Heart left ventricle (tissue), 16 donors: Measurements from ENCODE around the gene MOXD1. TPM values are rescaled to one million over a fixed set of nuclear protein-coding genes. Genes with fewer than 3 reads are reported as not detected.

ENCODE experiments used
- ATAC-seq, 4 donors: fragments of 200-7000 bp; cut with Tn5 transposase; one replicate each; pipeline ENCODE4 v1.9.1; 2020 to 2022; ENCODE audit warnings: moderate library complexity in 4 of 4, mild to moderate bottlenecking in 3 of 4, moderate number of reproducible peaks in 1 of 4
- DNase-seq, 5 donors: peaks; one replicate each; pipeline ENCODE4 v3.0.0-alpha.2; 2020
- H3K27ac ChIP-seq, 12 donors: fragments of 200-600 bp; sonication (generic) in 4 of 12; one replicate each; pipeline versions ENCODE4 v1.5.0 to v1.8.0; 2016 to 2022; ENCODE audit warnings: mild to moderate bottlenecking in 2 of 12
- H3K27me3 ChIP-seq, 9 donors: fragments of 200-600 bp; sonication (generic) in 2 of 9; one replicate each; pipeline versions ENCODE4 v1.5.1 to v1.8.0; 2016 to 2022; ENCODE audit warnings: mild to moderate bottlenecking in 3 of 9
- H3K36me3 ChIP-seq, 9 donors: fragments of 200-600 bp; sonication (generic) in 2 of 9; one replicate each; pipeline versions ENCODE4 v1.5.0 to v1.8.0; 2018 to 2022; ENCODE audit warnings: mild to moderate bottlenecking in 2 of 9
- H3K4me1 ChIP-seq, 12 donors: fragments of 200-600 bp; sonication (generic) in 4 of 12; one replicate each; pipeline versions ENCODE4 v1.5.0 to v1.8.0; 2016 to 2022; ENCODE audit warnings: mild to moderate bottlenecking in 3 of 12
- H3K4me3 ChIP-seq, 12 donors: fragments of 200-600 bp; sonication (generic) in 4 of 12; one replicate each; pipeline versions ENCODE4 v1.5.0 to v1.8.0; 2017 to 2022; ENCODE audit warnings: mild to moderate bottlenecking in 9 of 12, moderate library complexity in 4 of 12
- H3K9me3 ChIP-seq, 12 donors: fragments of 200-600 bp; sonication (generic) in 4 of 12; one replicate each; pipeline versions ENCODE4 v1.5.0 to v1.8.0; 2016 to 2022; ENCODE audit warnings: mild to moderate bottlenecking in 1 of 12
- CTCF ChIP-seq, 12 donors: fragments of 200-600 bp; sonication (generic) in 4 of 12; IDR thresholded peaks; one replicate each; pipeline versions ENCODE4 v1.5.0 to v1.8.0; 2018 to 2022; ENCODE audit warnings: antibody characterized with exemption in 12 of 12, mild to moderate bottlenecking in 5 of 12
- POLR2A ChIP-seq, 2 donors: fragments of 450-650 bp; IDR thresholded peaks; one replicate each; pipeline ENCODE4 v1.6.1; 2017; ENCODE audit warnings: antibody characterized with exemption in 2 of 2, mild to moderate bottlenecking in 2 of 2, moderate library complexity in 2 of 2
- WGBS, 4 donors: extraction: QIAGEN DNeasy Blood & Tissue Kit in 2 of 4; methylation state at CpG; one replicate each; pipeline versions ENCODE4 v1.1.5 to v1.1.7; 2013 to 2018; 5-methylcytosine and 5-hydroxymethylcytosine counted together
- intact Hi-C, 10 donors: fragments of 100-400 bp; cut with DNase I; formaldehyde crosslinking; loops; one replicate each; pipeline versions ENCODE4 v1.11.1 to v1.14.2; 2022
- polyA plus RNA-seq, 2 donors: library from polyadenylated mRNA; stranded (reverse); fragments of 200-250 nt; gene quantifications; one replicate each; pipeline ENCODE4 v1.2.3, GENCODE V29; 2013
- total RNA-seq, 9 donors: library from RNA; depleted of rRNA in 2 of 9; stranded (reverse); fragments of >200 nt in 2 of 9; fragmentation: NEBNext Ultra II Directional in 3 of 9; extraction: Animal tissue kit (Norgen Biotek cat#: 25700) in 3 of 9; gene quantifications; one replicate each; pipeline versions ENCODE4 v1.1.0 to v1.2.4, GENCODE V29; 2016 to 2023
- donor health status: ischemic (EF 13 %, LVEDD 7.1; RV severe dilation, severe dysfunction).
- donor health status: healthy with polysubstance abuse.
- donor health status: DM: no; HTN: yes; CAD: no.
- donor health status: DM: no; HTN: no; CAD: no.
- donor health status: ischemic (EF 25% LVEDD 6.9; RV normal size, moderate dysfunction).
- donor health status: ischemic (EF 25% LVEDD 5.7; RV mildly dilated, moderate dysfunction).
- donor health status: healthy.
- donor health status: DM: yes; HTN: yes; CAD: no.
- donor health status: ischemic (EF 35%, LVEDD 5.7; RV mildly dilated, moderate dysfunction).
- donor health status: nonischemic (EF 11% LVEDD 7.7; RV severe dilation, severe dysfunction).
- donor health status: DM: yes; HTN: yes; CAD: no.
- donor health status: PGD.
- donor health status: ischemic (EF 29% LVEDD 5.4; RV normal size, mild dysfunction).
- donor health status: nonischemic (EF 23%, LVEDD 6.1; RV moderate dilation, normal function).

Gene MOXD1
- total and polyA plus RNA-seq, 11 donors, result 0.69 to 10.5 (median 3.0) TPM

DNA sequence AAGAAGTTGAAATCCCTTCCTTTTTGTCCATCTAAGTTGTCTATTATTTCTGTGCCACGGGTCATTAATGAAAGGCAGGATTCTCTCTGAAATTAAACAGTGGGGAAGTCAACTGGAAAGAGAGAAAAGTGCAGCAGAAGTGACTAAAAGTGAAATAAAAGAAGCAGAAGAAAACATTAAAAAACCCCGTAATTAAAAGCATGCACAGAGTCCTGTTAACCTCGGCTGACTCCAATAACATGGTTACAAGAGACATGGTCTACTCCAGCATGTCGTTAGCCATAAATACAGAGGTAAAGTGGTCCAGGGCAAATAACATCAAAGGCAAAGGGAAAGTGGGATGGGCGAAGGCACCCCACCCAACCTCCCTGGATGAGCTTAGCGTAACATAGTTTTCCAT, 13.0 kb upstream of the MOXD1 start:
- Histone ChIP-seq H3K9me3 (peaks cover 0 to 18% (median 0%) of the 10 kb centered on the region in 12 donors), H3K27me3 (no peaks in the 10 kb centered on the region), H3K4me1 (no peaks in the 10 kb centered on the region), H3K4me3 (no peak overlapping the region), H3K36me3 (no peaks in the 10 kb centered on the region), H3K27ac (no peak overlapping the region)
- TF ChIP-seq POLR2A (IDR thresholded peaks at IDR 0.05) (no peak), CTCF (IDR thresholded peaks at IDR 0.05) (no peak)
- no peak for ATAC-seq
- WGBS, 4 donors, result 62 to 70% (median 65%) methylated on average over 6 of the region's 6 CpGs
- intact Hi-C loops, result no loop called here
- no peak for DNase-seq

DNA sequence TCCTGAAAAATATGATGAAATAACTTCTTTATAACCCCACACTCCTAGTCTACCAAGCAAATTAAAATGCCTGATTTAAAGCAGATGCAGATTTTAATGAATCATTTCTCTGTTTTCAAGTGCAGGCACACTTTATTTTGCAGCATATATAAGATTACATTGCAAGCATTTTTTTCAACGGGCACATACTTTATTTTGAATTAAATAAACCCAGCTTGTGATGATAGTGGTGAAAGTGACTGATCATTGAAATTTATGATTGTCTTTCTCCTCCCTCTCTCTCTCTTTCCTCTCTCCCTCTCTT, 12.2 kb upstream of the MOXD1 start:
- H3K36me3 ChIP-seq, result no peaks in the 10 kb centered on the region
- peaks cover 0 to 18% (median 0%) of the 10 kb centered on the region in 12 donors for H3K9me3 ChIP-seq
- TF ChIP-seq POLR2A (IDR thresholded peaks at IDR 0.05) (no peak), CTCF (IDR thresholded peaks at IDR 0.05) (no peak)
- 51 to 75% (median 62%) methylated on average over 1 of the region's 1 CpG for WGBS, 4 donors
- no peak for DNase-seq
- intact Hi-C loops, result no loop called here
- no peaks in the 10 kb centered on the region for H3K27me3 ChIP-seq
- H3K4me1 ChIP-seq, result no peaks in the 10 kb centered on the region
- H3K27ac ChIP-seq, result no peak overlapping the region
- no peak overlapping the region for H3K4me3 ChIP-seq
- ATAC-seq, result no peak

GRCh38 chr6:132412656-132413498, 11.6 kb upstream of the MOXD1 start:
- Histone ChIP-seq H3K27ac (no peak overlapping the region), H3K36me3 (no peaks in the 10 kb centered on the region), H3K4me3 (no peak overlapping the region), H3K27me3 (no peaks in the 10 kb centered on the region), H3K9me3 (peaks cover 0 to 15% (median 0%) of the 10 kb centered on the region in 12 donors), H3K4me1 (no peaks in the 10 kb centered on the region)
- 86 to 89% (median 87%) methylated on average over 5 of the region's 5 CpGs for WGBS, 4 donors
- TF ChIP-seq CTCF (IDR thresholded peaks at IDR 0.05) (no peak), POLR2A (IDR thresholded peaks at IDR 0.05) (no peak)
- no peak for DNase-seq
- no peak for ATAC-seq
- intact Hi-C loops, result no loop called here

DNA sequence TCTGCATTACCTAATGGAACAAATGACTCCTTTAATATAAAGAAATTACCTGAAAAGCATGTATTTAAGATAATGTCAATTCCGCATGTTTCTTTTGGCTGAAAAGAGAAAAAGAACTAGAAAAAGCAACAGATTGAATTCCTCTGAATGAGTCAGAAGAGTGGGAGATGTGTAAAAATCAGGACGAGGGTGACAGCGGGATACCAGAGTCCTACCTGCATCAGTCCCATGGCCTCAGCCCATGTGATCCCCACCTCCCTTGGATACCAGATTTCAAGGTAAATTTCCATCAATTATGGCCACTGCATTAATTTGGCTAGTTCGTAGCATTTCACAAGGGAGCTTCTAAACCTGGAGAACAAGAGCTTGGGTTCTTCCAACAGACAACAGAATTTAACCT, 10.0 kb upstream of the MOXD1 start:
- Histone ChIP-seq H3K27ac (no peak overlapping the region), H3K9me3 (peaks cover 0 to 8% (median 0%) of the 10 kb centered on the region in 12 donors), H3K27me3 (peaks cover 0 to 2% (median 0%) of the 10 kb centered on the region in 9 donors), H3K4me3 (no peak overlapping the region), H3K4me1 (no peaks in the 10 kb centered on the region), H3K36me3 (no peaks in the 10 kb centered on the region)
- no peak for TF ChIP-seq CTCF (IDR thresholded peaks at IDR 0.05)
- no peak for TF ChIP-seq POLR2A (IDR thresholded peaks at IDR 0.05)
- intact Hi-C loops, result no loop called here
- DNase-seq, result no peak
- WGBS, 4 donors, result 83 to 89% (median 87%) methylated on average over 4 of the region's 4 CpGs
- ATAC-seq, result no peak
